ENCODE measurements around the gene RUNX3. TPM values are rescaled to one million over a fixed set of nuclear protein-coding genes. Genes with fewer than 3 reads are reported as not detected.

Gene RUNX3
- total and polyA plus RNA-seq, 2 donors (not counting 1 experiment from before 2014, with no cell fraction given) = 86.0 to 127 TPM

GRCh38 chr1:24967962-24968361 is 37.9 kb upstream of the RUNX3 start:
- no peaks in the 10 kb centered on the region for H3K9me3 Mint-ChIP-seq (ENCODE audit: insufficient read depth)
- no peaks in the 10 kb centered on the region for H3K36me3 ChIP-seq (replicated peaks in 1 of 2; ENCODE audit: control extremely low read depth in 1 of 2, control insufficient read depth in 1 of 2, extremely low read depth in 1 of 2, insufficient read depth in 2 of 2, low read length in 1 of 2)
- no peaks in the 10 kb centered on the region for H3K27me3 ChIP-seq (replicated peaks in 1 of 4; ENCODE audit: control extremely low read depth in 1 of 4, control insufficient read depth in 3 of 4, insufficient read depth in 4 of 4, low read length in 3 of 4)
- DNase-seq (no peak), ATAC-seq (ENCODE audit: low read depth) (no peak)
- ChIA-PET POLR2A (no interaction called here), CTCF (interaction anchor here (0.5 to 1.7 kb wide), 3 partner anchors 15 to 123 kb away, joined by 3 to 4 read pairs (median 4); no protein-coding TSS in a partner anchor)
- no peak overlapping the region for H3K9ac ChIP-seq (ENCODE audit: low read length)
- H3K27me3 Mint-ChIP-seq = no peaks in the 10 kb centered on the region
- 100% methylated on average over 2 of the region's 6 CpGs for WGBS (ENCODE audit: insufficient coverage)
- H4K20me1 ChIP-seq (ENCODE audit: control insufficient read depth, insufficient read depth, low read length, poor library complexity, severe bottlenecking) = no peaks in the 10 kb centered on the region
- H3K27ac ChIP-seq (ENCODE audit: low read length in 2 of 2) = no peak overlapping the region
- peaks cover 0 to 7% (median 0%) of the 10 kb centered on the region in 3 donors for H3K9me3 ChIP-seq (ENCODE audit: control extremely low read depth in 1 of 3, control insufficient read depth in 2 of 3, insufficient read depth in 1 of 3, low read length in 2 of 3)
- no peak overlapping the region for H2AFZ ChIP-seq (ENCODE audit: insufficient read depth, low read depth, low read length, poor library complexity, severe bottlenecking)
- no peak overlapping the region for H3K4me3 ChIP-seq (ENCODE audit: control extremely low read depth in 1 of 5, extremely low read depth in 1 of 5, insufficient read depth in 1 of 5, low read depth in 2 of 5, low read length in 4 of 5)
- no peak overlapping the region for H3K4me2 ChIP-seq (replicated peaks; ENCODE audit: low read depth, low read length, poor library complexity, severe bottlenecking)
- intact Hi-C loops (cut with micrococcal nuclease) = no loop called here
- peaks cover 10% of the 10 kb centered on the region for H3K79me2 ChIP-seq (ENCODE audit: control insufficient read depth, insufficient read depth, low read length)
- no peak for TF ChIP-seq CTCF (IDR thresholded peaks at IDR 0.05)
- no peak for TF ChIP-seq EZH2 (IDR thresholded peaks at IDR 0.05; ENCODE audit: borderline replicate concordance, insufficient read depth, low read depth, low read length, poor library complexity, severe bottlenecking)
- peaks cover 43% of the 10 kb centered on the region for H3K4me1 Mint-ChIP-seq
- H3K4me1 ChIP-seq (ENCODE audit: control insufficient read depth in 2 of 2, insufficient read depth in 2 of 2, low read length in 2 of 2) = peaks cover 21 to 32% of the 10 kb centered on the region in 2 donors
- H3K27ac Mint-ChIP-seq = no peak overlapping the region
- H3K4me3 Mint-ChIP-seq = no peak overlapping the region

GRCh38 chr1:24967555-24967954 is 37.5 kb upstream of the RUNX3 start:
- no peaks in the 10 kb centered on the region for H3K9me3 Mint-ChIP-seq (ENCODE audit: insufficient read depth)
- H3K9me3 ChIP-seq (ENCODE audit: control extremely low read depth in 1 of 3, control insufficient read depth in 2 of 3, insufficient read depth in 1 of 3, low read length in 2 of 3) = peaks cover 0 to 7% (median 0%) of the 10 kb centered on the region in 3 donors
- peaks cover 47% of the 10 kb centered on the region for H3K4me1 Mint-ChIP-seq
- H3K9ac ChIP-seq (ENCODE audit: low read length) = no peak overlapping the region
- ATAC-seq (ENCODE audit: low read depth) (no peak), DNase-seq (no peak)
- H3K4me3 ChIP-seq (ENCODE audit: control extremely low read depth in 1 of 5, extremely low read depth in 1 of 5, insufficient read depth in 1 of 5, low read depth in 2 of 5, low read length in 4 of 5) = no peak overlapping the region
- CTCF ChIA-PET = interaction anchor here (0.5 to 11.0 kb wide), 6 partner anchors 12 to 122 kb away, joined by 3 to 131 read pairs (median 4); no protein-coding TSS in a partner anchor
- peak overlapping the region; percentile 46 for H3K27ac Mint-ChIP-seq
- intact Hi-C loops (cut with micrococcal nuclease) = no loop called here
- H4K20me1 ChIP-seq (ENCODE audit: control insufficient read depth, insufficient read depth, low read length, poor library complexity, severe bottlenecking) = no peaks in the 10 kb centered on the region
- H3K4me2 ChIP-seq (replicated peaks; ENCODE audit: low read depth, low read length, poor library complexity, severe bottlenecking) = no peak overlapping the region
- no peak overlapping the region for H2AFZ ChIP-seq (ENCODE audit: insufficient read depth, low read depth, low read length, poor library complexity, severe bottlenecking)
- WGBS (ENCODE audit: insufficient coverage) = no CpG with 5 or more reads among the region's 3 CpGs
- H3K4me1 ChIP-seq (ENCODE audit: control insufficient read depth in 2 of 2, insufficient read depth in 2 of 2, low read length in 2 of 2) = peaks cover 21 to 36% of the 10 kb centered on the region in 2 donors
- H3K27me3 Mint-ChIP-seq = no peaks in the 10 kb centered on the region
- no peaks in the 10 kb centered on the region for H3K27me3 ChIP-seq (replicated peaks in 1 of 4; ENCODE audit: control extremely low read depth in 1 of 4, control insufficient read depth in 3 of 4, insufficient read depth in 4 of 4, low read length in 3 of 4)
- H3K79me2 ChIP-seq (ENCODE audit: control insufficient read depth, insufficient read depth, low read length) = peaks cover 13% of the 10 kb centered on the region
- no peak for TF ChIP-seq EZH2 (IDR thresholded peaks at IDR 0.05; ENCODE audit: borderline replicate concordance, insufficient read depth, low read depth, low read length, poor library complexity, severe bottlenecking)
- TF ChIP-seq CTCF (IDR thresholded peaks at IDR 0.05) = no peak
- no peaks in the 10 kb centered on the region for H3K36me3 ChIP-seq (replicated peaks in 1 of 2; ENCODE audit: control extremely low read depth in 1 of 2, control insufficient read depth in 1 of 2, extremely low read depth in 1 of 2, insufficient read depth in 2 of 2, low read length in 1 of 2)
- H3K4me3 Mint-ChIP-seq = no peak overlapping the region
- POLR2A ChIA-PET = interaction anchor here (1.2 kb wide), 1 partner anchor 65 kb away, joined by 5 read pairs; no protein-coding TSS in a partner anchor
- H3K27ac ChIP-seq (ENCODE audit: low read length in 2 of 2) = no peak overlapping the region
